AG10803 (cell line): ENCODE results near the gene KRT4.

Experiments used
- DNase-seq: peaks from one replicate; pipeline ENCODE4 v3.0.0; 2010; ENCODE audit warnings: low read depth
- H3K4me3 ChIP-seq: 2 replicates; pipeline ENCODE4 v1.5.1; 2011; ENCODE audit warnings: mild to moderate bottlenecking, low read length, control low read depth
- CTCF ChIP-seq: conservative IDR thresholded peaks from 2 replicates; pipeline ENCODE4 v1.5.1; 2011; ENCODE audit warnings: mild to moderate bottlenecking, low read length, control low read depth, inconsistent platforms

The KRT4 gene

GRCh38 chr12:52851787-52852186 is 37.9 kb upstream of the KRT4 start:
- DNase-seq, result no peak
- no peak for TF ChIP-seq CTCF

GRCh38 chr12:52850681-52851080 is 36.8 kb upstream of the KRT4 start:
- no peak for TF ChIP-seq CTCF
- no peak overlapping the region for H3K4me3 ChIP-seq
- no peak for DNase-seq

More at GRCh38 chr12:52851787-52852186, 37.9 kb upstream of the KRT4 start:
- H3K4me3 ChIP-seq, result no peak overlapping the region

- TF ChIP-seq CTCF, result no peak
- no peak overlapping the region for H3K4me3 ChIP-seq
- DNase-seq, result no peak
These were observed 35.6 kb upstream of the KRT4 start for GRCh38 chr12:52849511-52849910.

- H3K4me3 ChIP-seq, result no peak within 1 kb of the TSS
- no peak for TF ChIP-seq CTCF
These were observed 34.8 kb upstream of the KRT4 start, which contains the start of gene KRT78 for GRCh38 chr12:52848661-52849255. KRT78 (minus strand) TSS chr12:52848994; CDS start chr12:52848930, 64 bp downstream.

GRCh38 chr12:52847335-52848102 is 33.6 kb upstream of the KRT4 start:
- no peak for TF ChIP-seq CTCF
- DNase-seq, result no peak
- H3K4me3 ChIP-seq, result no peak overlapping the region

More at GRCh38 chr12:52848661-52849255, 34.8 kb upstream of the KRT4 start, which contains the start of gene KRT78:
- DNase-seq, result no peak

- no peak for DNase-seq
- no peak overlapping the region for H3K4me3 ChIP-seq
- no peak for TF ChIP-seq CTCF
These were observed 32.5 kb upstream of the KRT4 start for GRCh38 chr12:52846356-52846970.
